HepG2 (cell line): ENCODE measurements around the gene ASIC3. TPM values are rescaled to one million over a fixed set of nuclear protein-coding genes. Genes with fewer than 3 reads are reported as not detected.
A peak's percentile ranks its signal among the peaks of the same experiment; 100 is the strongest.

Experiments used
- ATAC-seq: fragments of 200-7000 bp; cut with Tn5 transposase; 3 replicates; pipeline ENCODE4 v1.9.1; 2020; ENCODE audit warnings: mild to moderate bottlenecking, moderate library complexity
- BruUV-seq: library from RNA; stranded (reverse); fragments of 400-500 nt; replicated peaks from 2 replicates; lab custom pipeline; 2021; lab: Mats Ljungman, UMichigan
- CTCF ChIA-PET: fragments of 300-600 bp; formaldehyde crosslinking; extraction: SDS; loops from one replicate; lab custom pipeline; 2021; ENCODE audit warnings: low total read pairs, inconsistent platforms, low intra/inter-chr PET ratio; lab: Yijun Ruan, JAX
- POLR2A ChIA-PET: fragments of 350-600 bp; sonication (Branson Sonifier 250); formaldehyde crosslinking; loops from one replicate; lab custom pipeline; 2020; ENCODE audit warnings: antibody characterized with exemption, inconsistent platforms; lab: Yijun Ruan, JAX
- DNase-seq: peaks from one replicate; pipeline ENCODE4 v3.0.0-alpha.2; 2015; ENCODE audit warnings: low spot score
- FAIRE-seq: peaks from 3 replicates; lab custom pipeline; 2011; peaks lifted over from hg19 to GRCh38; lab: Jason Lieb, UNC
- H2AFZ ChIP-seq: one replicate; pipeline ENCODE4 v1.6.1; 2011; ENCODE audit warnings: low read length, inconsistent platforms
- H3K27ac ChIP-seq: fragments of 300-600 bp; 3 replicates; pipeline ENCODE4 v1.8.0; 2011; ENCODE audit warnings: mixed run types, mild to moderate bottlenecking, mixed read lengths, low read length, inconsistent platforms; ENCODE audit not compliant: insufficient read depth; ENCODE audit errors: extremely low read length
- H3K27me3 ChIP-seq, 2 experiments: fragments of 200-600 bp in 1 of 2; 2 replicates in 1 of 2; 3 replicates in 1 of 2; pipeline versions ENCODE4 v1.6.0 to v1.8.0; 2011; ENCODE audit warnings: low read length in 2 of 2, mild to moderate bottlenecking in 2 of 2, moderate library complexity in 2 of 2, inconsistent platforms in 1 of 2; ENCODE audit not compliant: insufficient read depth in 2 of 2, control insufficient read depth in 1 of 2
- H3K36me3 ChIP-seq, 2 experiments: fragments of 200-600 bp in 1 of 2; replicated peaks in 1 of 2; 2 replicates in 1 of 2; 3 replicates in 1 of 2; pipeline versions ENCODE4 v1.5.1 to v1.8.0; 2011; ENCODE audit warnings: low read length in 2 of 2, inconsistent platforms in 1 of 2; ENCODE audit not compliant: insufficient read depth in 2 of 2, control insufficient read depth in 1 of 2
- H3K4me1 ChIP-seq: 2 replicates; pipeline ENCODE4 v1.5.1; 2012; ENCODE audit warnings: low read length, inconsistent platforms; ENCODE audit not compliant: insufficient read depth
- H3K4me2 ChIP-seq: 2 replicates; pipeline ENCODE4 v1.6.0; 2011; ENCODE audit warnings: low read depth, low read length, inconsistent platforms
- H3K4me3 ChIP-seq, 3 experiments: fragments of 200-600 bp in 1 of 3; sonication (generic), shearing (Covaris generic) in 1 of 3; replicated peaks in 1 of 3; 2 replicates each; pipeline ENCODE4 v1.5.1; 2011 to 2016; ENCODE audit warnings: low read length in 3 of 3, inconsistent platforms in 2 of 3, low read depth in 2 of 3, mild to moderate bottlenecking in 2 of 3, control low read depth in 1 of 3, mixed read lengths in 1 of 3; ENCODE audit not compliant: insufficient read depth in 1 of 3
- H3K79me2 ChIP-seq: one replicate; pipeline ENCODE4 v1.6.1; 2011; ENCODE audit warnings: low read length, inconsistent platforms; ENCODE audit not compliant: insufficient read depth
- H3K9ac ChIP-seq: 2 replicates; pipeline ENCODE4 v1.6.0; 2011; ENCODE audit warnings: mild to moderate bottlenecking, low read depth, low read length, inconsistent platforms; ENCODE audit not compliant: insufficient read depth
- H3K9me3 ChIP-seq: 2 replicates; pipeline ENCODE4 v1.5.1; 2012; ENCODE audit warnings: mild to moderate bottlenecking, low read length
- H4K20me1 ChIP-seq: 2 replicates; pipeline ENCODE4 v1.6.0; 2011; ENCODE audit warnings: inconsistent platforms, mild to moderate bottlenecking, low read length, moderate library complexity; ENCODE audit not compliant: insufficient read depth
- DR1 ChIP-seq: sonication (generic); formaldehyde crosslinking; IDR thresholded peaks from 2 replicates; pipeline ENCODE4 v1.8.0; 2021; ENCODE audit warnings: mild to moderate bottlenecking, missing genetic modification reagents, inconsistent platforms
- ELF1 ChIP-seq: sonication (generic); formaldehyde crosslinking; IDR thresholded peaks from 2 replicates; pipeline ENCODE4 v1.4.0; 2020; ENCODE audit warnings: missing genetic modification reagents
- ISL2 ChIP-seq: sonication (generic); formaldehyde crosslinking; IDR thresholded peaks from 2 replicates; pipeline ENCODE4 v1.5.0; 2020; ENCODE audit warnings: missing genetic modification reagents
- KDM3A ChIP-seq: IDR thresholded peaks from 2 replicates; pipeline ENCODE4 v1.6.1; 2018; ENCODE audit warnings: low read depth, missing compliant biosample characterization
- KLF15 ChIP-seq: sonication (generic); formaldehyde crosslinking; IDR thresholded peaks from 2 replicates; pipeline ENCODE4 v1.8.1; 2023; ENCODE audit warnings: borderline replicate concordance, mild to moderate bottlenecking, inconsistent platforms, missing genetic modification reagents, mixed read lengths
- MTF2 ChIP-seq: sonication (generic); formaldehyde crosslinking; IDR thresholded peaks from 2 replicates; pipeline ENCODE4 v1.5.0; 2020; ENCODE audit warnings: missing genetic modification reagents, borderline replicate concordance
- MXD1 ChIP-seq: sonication (generic); formaldehyde crosslinking; IDR thresholded peaks from 2 replicates; pipeline ENCODE4 v1.4.0; 2020; ENCODE audit warnings: mild to moderate bottlenecking, missing genetic modification reagents
- NFKB2 ChIP-seq: sonication (generic); formaldehyde crosslinking; IDR thresholded peaks from 2 replicates; pipeline ENCODE4 v1.4.0; 2020; ENCODE audit warnings: missing genetic modification reagents, borderline replicate concordance
- NFRKB ChIP-seq: fragments of 450-650 bp; IDR thresholded peaks from 2 replicates; pipeline ENCODE4 v1.6.1; 2017
- RCOR2 ChIP-seq: IDR thresholded peaks from 2 replicates; pipeline ENCODE4 v1.6.1; 2016; ENCODE audit warnings: missing biosample characterization, missing genetic modification reagents
- RFX3 ChIP-seq: IDR thresholded peaks from 2 replicates; pipeline ENCODE4 v1.6.1; 2016; ENCODE audit warnings: missing biosample characterization, missing genetic modification reagents
- SAP130 ChIP-seq: IDR thresholded peaks from 2 replicates; pipeline ENCODE4 v1.6.1; 2016; ENCODE audit warnings: low read depth
- SMARCE1 ChIP-seq: fragments of 450-650 bp; IDR thresholded peaks from 2 replicates; pipeline ENCODE4 v1.6.1; 2017; ENCODE audit warnings: borderline replicate concordance
- SMC3 ChIP-seq: IDR thresholded peaks from 2 replicates; pipeline ENCODE4 v1.6.1; 2011; ENCODE audit warnings: low read length, improper control_type of control experiment
- ZFAT ChIP-seq: sonication (generic); formaldehyde crosslinking; conservative IDR thresholded peaks from 2 replicates; pipeline ENCODE4 v1.8.1; 2023; ENCODE audit warnings: missing genetic modification reagents, inconsistent platforms
- ZFP36L2 ChIP-seq: sonication (generic); formaldehyde crosslinking; IDR thresholded peaks from 2 replicates; pipeline ENCODE4 v1.4.0; 2020; ENCODE audit warnings: missing genetic modification reagents
- ZNF224 ChIP-seq: sonication (generic); formaldehyde crosslinking; IDR thresholded peaks from 2 replicates; pipeline ENCODE4 v1.5.0; 2020; ENCODE audit warnings: mild to moderate bottlenecking, missing genetic modification reagents
- ZNF652 ChIP-seq: IDR thresholded peaks from 2 replicates; pipeline ENCODE4 v1.6.1; 2016; ENCODE audit warnings: low read depth, borderline replicate concordance
- ZNF788 ChIP-seq: sonication (generic); formaldehyde crosslinking; IDR thresholded peaks from 2 replicates; pipeline ENCODE4 v1.5.0; 2020; ENCODE audit warnings: mild to moderate bottlenecking, missing genetic modification reagents, borderline replicate concordance
- WGBS: methylation state at CpG from one replicate; pipeline ENCODE4 v1.1.6; 2017; ENCODE audit warnings: low lambda C conversion rate; 5-methylcytosine and 5-hydroxymethylcytosine counted together
- in situ Hi-C: cut with HindIII; loops from 2 replicates; pipeline ENCODE4 v1.10.0; 2017; ENCODE audit warnings: low pct_unique_long_range_greater_than_20kb; ENCODE audit not compliant: extremely low pct_ligation_motif_present
- intact Hi-C: fragments of 100-400 bp; cut with micrococcal nuclease; formaldehyde crosslinking; loops from one replicate; pipeline ENCODE4 v1.10.0; 2022; ENCODE audit not compliant: unreplicated experiment
- polyA plus RNA-seq, 8 experiments: library from polyadenylated mRNA; depleted of rRNA in 3 of 8; stranded (reverse) in 7 of 8; unstranded in 1 of 8; fragments of >200 nt; fragmentation: Illumina TruSeq in 4 of 8; extraction: Trizol in 4 of 8; gene quantifications; 2 replicates each; pipeline versions ENCODE4 v1.2.1 to v1.2.3, GENCODE V29; 2011 to 2016; ENCODE audit warnings: low read depth in 4 of 8, missing spikeins in 1 of 8, mixed read lengths in 1 of 8; ENCODE audit not compliant: insufficient read depth in 1 of 8
- total RNA-seq, 5 experiments: library from RNA; depleted of rRNA; stranded (reverse); fragments of >200 nt; fragmentation: Illumina TruSeq; extraction: Trizol; gene quantifications; 2 replicates each; pipeline ENCODE4 v1.2.3, GENCODE V29; 2016; ENCODE audit warnings: low read depth in 1 of 5

The ASIC3 gene
- total and polyA plus RNA-seq, 2 of the 13 experiments (the other 11 are each of a cell fraction or from before 2014, with no cell fraction given) = 0.51 TPM; not detected in 1

DNA sequence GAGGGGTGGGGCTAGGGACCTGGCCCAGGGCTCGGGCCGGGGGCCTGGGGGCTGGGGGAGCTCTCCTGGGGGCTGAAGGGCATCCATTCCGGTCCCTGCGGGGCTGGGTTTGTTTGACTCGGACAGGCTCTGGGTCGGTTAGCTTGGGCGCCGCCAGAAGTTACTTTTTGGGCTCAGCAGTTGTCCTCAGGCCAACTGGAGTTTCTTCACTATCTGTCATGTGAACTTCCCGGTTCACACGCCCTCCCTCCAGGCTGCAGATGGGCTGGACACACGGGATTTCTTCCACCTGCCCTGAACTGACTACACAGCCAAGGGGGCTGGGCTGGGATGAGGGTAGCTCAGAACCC, 14.9 kb downstream of the ASIC3 start:
- FAIRE-seq = no peak
- no peaks in the 10 kb centered on the region; a peak in 1 of 5 replicates for H3K27me3 ChIP-seq
- BruUV-seq = no TSS peak
- peaks cover 16% of the 10 kb centered on the region for H3K79me2 ChIP-seq
- H3K27ac ChIP-seq = peak overlapping the region; percentile 95
- H3K4me2 ChIP-seq = peak overlapping the region; percentile 97
- peaks cover 4% of the 10 kb centered on the region; the same call in 1 of the 2 replicates for H4K20me1 ChIP-seq
- TF ChIP-seq ZNF224 (CRISPR knock-in tag) (0 out of 2 replicates have a peak, but pooled peaks have one; percentile 40), ELF1 (CRISPR knock-in tag) (no peak), KLF15 (CRISPR knock-in tag) (no peak), DR1 (CRISPR knock-in tag) (no peak), NFKB2 (no peak), ZNF652 (CRISPR knock-in tag) (no peak), SAP130 (0 out of 2 replicates have a peak, but pooled peaks have one; percentile 2), KDM3A (CRISPR knock-in tag) (no peak), MXD1 (CRISPR knock-in tag) (no peak), RFX3 (CRISPR knock-in tag) (no peak), ZFAT (CRISPR knock-in tag) (no peak), NFRKB (no peak), ZNF788 (CRISPR knock-in tag) (no peak), ISL2 (CRISPR knock-in tag) (no peak), SMARCE1 (no peak), MTF2 (CRISPR knock-in tag) (0 out of 2 replicates have a peak, but pooled peaks have one; percentile 64), RCOR2 (CRISPR knock-in tag) (no peak), SMC3 (no peak), ZFP36L2 (CRISPR knock-in tag) (no peak)
- H3K9ac ChIP-seq = peak overlapping the region; percentile 82
- peak; percentile 41 for DNase-seq
- ATAC-seq = peak; percentile 3
- H3K4me3 ChIP-seq = peak overlapping the region; percentile 62 to 80 (median 70)
- ChIA-PET POLR2A (interaction anchor here (0.6 to 4.4 kb wide), 19 partner anchors 9 to 457 kb away, joined by 3 to 144 read pairs (median 6); partner anchors contain the start of genes ABCB8, ABCF2, AGAP3 and FASTK), CTCF (no interaction called here)
- H3K9me3 ChIP-seq = no peaks in the 10 kb centered on the region
- intact Hi-C loops = no loop called here
- no peak overlapping the region for H2AFZ ChIP-seq
- peaks cover 9 to 38% of the 10 kb centered on the region in 2 experiments; a peak in 4 of 5 replicates for H3K36me3 ChIP-seq
- H3K4me1 ChIP-seq = peaks cover 45% of the 10 kb centered on the region
- 0% methylated on average over 3 of the region's 11 CpGs for WGBS
- in situ Hi-C loops = no loop called here
